Ishikawa (cell line): ENCODE data around the gene SLC24A1.

Experiments used
- CEBPB ChIP-seq: IDR thresholded peaks from 2 replicates; pipeline ENCODE4 v1.6.1; 2012
- CREB1 ChIP-seq: IDR thresholded peaks from 2 replicates; pipeline ENCODE4 v1.6.1; 2012; ENCODE audit warnings: low read depth
- EGR1 ChIP-seq: IDR thresholded peaks from 2 replicates; pipeline ENCODE4 v1.6.1; 2012
- EP300 ChIP-seq: IDR thresholded peaks from 2 replicates; pipeline ENCODE4 v1.6.1; 2012; ENCODE audit warnings: borderline replicate concordance
- FOXM1 ChIP-seq: IDR thresholded peaks from 2 replicates; pipeline ENCODE4 v1.6.1; 2012; ENCODE audit warnings: low read depth, borderline replicate concordance
- MAX ChIP-seq: IDR thresholded peaks from 2 replicates; pipeline ENCODE4 v1.6.1; 2012
- NFIC ChIP-seq: IDR thresholded peaks from 2 replicates; pipeline ENCODE4 v1.6.1; 2012
- RAD21 ChIP-seq: IDR thresholded peaks from 2 replicates; pipeline ENCODE4 v1.6.1; 2012; ENCODE audit warnings: low read depth
- REST ChIP-seq: IDR thresholded peaks from 2 replicates; pipeline ENCODE4 v1.6.1; 2012; ENCODE audit warnings: low read depth, mild to moderate bottlenecking
- TAF1 ChIP-seq: IDR thresholded peaks from 2 replicates; pipeline ENCODE4 v1.6.1; 2012; ENCODE audit warnings: low read depth, mild to moderate bottlenecking
- TCF12 ChIP-seq: IDR thresholded peaks from 2 replicates; pipeline ENCODE4 v1.6.1; 2012; ENCODE audit warnings: low read depth
- TEAD4 ChIP-seq: IDR thresholded peaks from 2 replicates; pipeline ENCODE4 v1.6.1; 2012
- USF1 ChIP-seq: IDR thresholded peaks from 2 replicates; pipeline ENCODE4 v1.6.1; 2012
- YY1 ChIP-seq: IDR thresholded peaks from 2 replicates; pipeline ENCODE4 v1.6.1; 2012; ENCODE audit warnings: low read depth
- ZBTB7A ChIP-seq: IDR thresholded peaks from 2 replicates; pipeline ENCODE4 v1.6.1; 2012; ENCODE audit warnings: low read depth

Gene SLC24A1

GRCh38 chr15:65598468-65598867 lies 23.3 kb upstream of the SLC24A1 start:
- no peak for TF ChIP-seq TEAD4
- TF ChIP-seq EP300, result no peak
- no peak for TF ChIP-seq FOXM1
- no peak for TF ChIP-seq TCF12
- TF ChIP-seq CREB1, result no peak
- TF ChIP-seq RAD21, result no peak
- no peak for TF ChIP-seq ZBTB7A
- TF ChIP-seq REST, result no peak
- no peak for TF ChIP-seq EGR1

GRCh38 chr15:65599677-65600076 lies 22.1 kb upstream of the SLC24A1 start:
- no peak for TF ChIP-seq REST
- no peak for TF ChIP-seq TCF12
- no peak for TF ChIP-seq TAF1
- TF ChIP-seq YY1, result no peak
- TF ChIP-seq FOXM1, result no peak
- no peak for TF ChIP-seq RAD21
- no peak for TF ChIP-seq CREB1
- no peak for TF ChIP-seq TEAD4
- no peak for TF ChIP-seq USF1
- no peak for TF ChIP-seq ZBTB7A
- TF ChIP-seq EGR1, result no peak
- no peak for TF ChIP-seq NFIC
- TF ChIP-seq CEBPB, result no peak
- no peak for TF ChIP-seq EP300
- no peak for TF ChIP-seq MAX

GRCh38 chr15:65603134-65603533 lies 18.6 kb upstream of the SLC24A1 start:
- TF ChIP-seq EGR1 (no peak), CREB1 (no peak), NFIC (no peak), TCF12 (no peak), FOXM1 (no peak), YY1 (no peak), CEBPB (no peak)

- TF ChIP-seq USF1 (no peak), RAD21 (no peak), CREB1 (no peak), EGR1 (no peak), MAX (no peak), EP300 (no peak), REST (no peak), TCF12 (no peak), YY1 (no peak), TEAD4 (no peak), ZBTB7A (no peak), TAF1 (no peak), NFIC (no peak), FOXM1 (no peak), CEBPB (no peak)
Measured at GRCh38 chr15:65603559-65603958, 18.2 kb upstream of the SLC24A1 start.
